HG03442 (cell line): ENCODE measurements around the gene KMO.

Experiments
- ATAC-seq: cut with Tn5 transposase; IDR thresholded peaks from one replicate; pipeline ENCODE4 v1.9.1; 2021; ENCODE audit warnings: mild to moderate bottlenecking, moderate library complexity; ENCODE audit not compliant: unreplicated experiment

The KMO gene

DNA sequence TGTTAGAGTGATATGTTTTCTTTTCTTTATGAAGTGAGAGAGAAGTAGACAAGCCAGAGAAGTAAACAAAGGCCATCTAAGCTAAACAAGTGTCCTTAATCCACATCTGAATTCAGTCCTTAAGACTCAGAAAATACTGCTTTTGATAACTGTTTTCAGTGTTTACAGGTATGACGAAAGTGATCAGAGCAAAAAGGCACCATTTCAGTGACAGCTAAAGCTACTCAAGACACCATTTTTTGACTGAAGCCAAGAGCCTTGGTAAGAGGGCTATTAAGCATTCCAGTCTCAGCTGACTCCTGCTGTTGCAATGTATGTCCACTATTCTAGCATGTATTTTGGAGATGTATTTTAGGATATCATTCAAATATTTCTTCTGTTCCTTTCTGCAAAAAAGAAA is 4.1 kb downstream of the KMO start:
- ATAC-seq = no peak

DNA sequence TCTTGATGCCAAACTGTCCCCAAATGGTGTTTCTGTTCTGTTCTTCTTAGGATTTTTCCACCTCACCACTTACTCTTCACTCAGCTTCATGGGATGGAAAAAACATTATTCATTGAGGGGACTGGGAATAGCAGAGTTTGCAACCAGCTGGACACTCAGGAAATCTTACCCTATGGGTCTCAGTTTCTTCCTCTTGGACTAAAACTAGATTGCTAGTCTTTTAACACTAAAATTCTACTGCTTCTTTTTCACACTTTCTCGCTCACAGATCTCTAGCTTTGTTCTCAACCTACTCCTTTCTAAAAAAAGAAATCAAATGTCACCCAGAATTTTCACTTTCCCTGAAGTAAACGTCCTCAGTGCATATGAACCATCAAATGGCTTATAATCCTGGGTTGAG is 4.8 kb downstream of the KMO start:
- no peak for ATAC-seq

DNA sequence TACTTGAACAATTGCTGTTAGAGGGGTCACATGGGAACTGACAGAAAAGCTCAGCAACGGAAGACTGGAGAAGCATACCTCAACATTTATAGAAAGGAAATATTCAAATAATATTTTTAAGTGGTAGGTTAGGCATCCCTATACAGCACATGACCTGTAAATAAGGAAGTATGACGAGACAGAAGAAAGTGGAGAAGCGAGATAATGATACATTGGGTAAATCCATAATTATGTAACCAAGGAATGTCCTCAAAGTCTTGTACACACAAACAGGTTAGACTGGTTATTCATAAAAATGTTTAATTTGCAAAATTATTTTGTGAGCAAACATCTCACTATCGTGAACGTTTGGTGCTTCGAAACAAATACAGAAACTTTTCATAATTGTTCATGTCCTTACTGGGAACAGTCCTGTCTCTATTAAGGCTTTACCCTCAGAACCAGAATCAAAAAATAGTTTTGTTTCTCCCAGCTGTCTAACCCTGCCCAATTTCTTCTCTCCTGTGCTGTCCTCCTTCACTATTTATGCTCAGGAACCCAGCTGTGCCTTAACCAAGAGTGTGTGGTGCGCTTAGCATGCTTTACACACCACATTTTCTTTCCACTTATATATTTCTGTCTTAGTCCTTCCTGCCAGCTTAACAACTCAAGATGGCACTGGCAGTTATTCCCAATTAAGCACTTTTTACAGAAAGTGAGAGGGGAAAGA is 10.2 kb downstream of the KMO start:
- no peak for ATAC-seq

DNA sequence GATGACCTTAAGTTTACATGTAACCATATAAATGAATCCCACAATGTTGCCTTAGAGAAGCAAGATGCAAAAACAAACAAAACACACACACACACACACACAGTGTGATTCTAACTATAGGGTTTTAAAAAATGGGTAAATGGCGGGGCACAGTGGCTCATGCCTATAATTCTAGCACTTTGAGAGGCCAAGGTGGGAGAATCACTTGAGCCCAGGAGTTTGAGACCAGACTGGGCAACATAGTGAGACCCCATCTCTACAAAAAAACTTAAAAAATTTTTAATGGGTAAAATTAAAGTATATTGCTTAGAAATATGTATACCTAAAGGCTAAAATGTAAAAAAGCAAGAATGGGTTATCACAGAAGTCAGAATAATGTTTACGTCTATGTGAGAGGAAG is 15.8 kb downstream of the KMO start:
- no peak for ATAC-seq

DNA sequence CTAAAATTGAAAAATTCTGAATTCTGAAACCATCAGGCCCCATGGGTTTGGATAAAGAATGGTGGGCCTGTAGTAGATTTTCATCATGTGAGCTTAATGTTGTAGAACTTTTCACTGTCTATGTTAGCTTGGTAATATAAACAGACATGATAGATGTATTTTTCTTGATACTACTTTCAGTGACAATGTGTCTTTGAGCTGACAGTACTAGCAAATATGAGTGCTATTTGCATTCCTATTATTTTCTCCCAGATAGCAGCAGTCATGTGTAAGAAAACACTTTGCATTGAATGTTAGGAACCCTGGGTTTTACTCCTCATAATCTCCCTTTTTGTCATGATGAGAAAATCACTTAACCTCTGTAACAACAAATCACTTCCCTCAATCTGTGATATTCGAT is 18.1 kb downstream of the KMO start:
- ATAC-seq = no peak

DNA sequence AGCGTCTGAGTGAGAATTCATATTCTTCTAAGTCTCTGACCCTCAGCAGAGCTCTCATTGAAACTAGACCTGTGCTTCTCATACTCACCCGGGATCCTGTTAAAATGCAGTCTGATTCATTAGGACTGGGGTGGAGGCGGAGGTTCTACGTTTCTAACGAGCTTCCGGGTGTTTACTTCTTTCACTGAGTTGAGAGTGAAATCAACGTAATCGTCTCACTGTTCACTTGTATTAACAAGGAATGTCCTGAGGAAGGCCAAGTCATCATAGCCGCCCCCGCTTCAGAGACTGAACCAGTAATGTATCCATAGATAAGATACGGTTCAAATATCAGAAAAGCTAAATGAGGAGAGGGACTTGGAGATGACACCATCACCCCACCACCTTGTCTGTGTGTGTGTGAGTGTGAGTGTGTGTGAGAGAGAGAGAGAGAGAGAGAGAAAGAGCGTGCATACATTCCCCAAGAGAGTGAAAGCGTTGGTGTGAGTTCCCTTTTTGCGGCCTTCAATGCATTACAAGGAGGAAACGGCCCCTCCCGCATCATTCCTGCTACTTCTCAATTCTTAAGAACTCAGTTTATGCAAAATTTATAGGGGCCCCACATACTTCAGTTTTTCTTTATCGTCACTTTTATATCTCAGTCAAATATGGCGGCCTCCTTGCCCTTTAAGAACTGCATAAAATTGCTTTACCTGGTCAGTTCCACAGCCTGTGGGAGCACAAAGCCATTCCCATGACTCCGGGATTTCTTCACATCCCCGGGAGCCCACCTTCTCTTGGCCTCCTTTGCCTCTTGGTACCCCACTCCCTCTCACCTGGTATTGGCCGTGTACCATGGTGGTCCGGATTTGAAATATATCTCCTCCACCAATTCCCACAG is 19.8 kb downstream of the KMO start:
- peak; percentile 80 for ATAC-seq

DNA sequence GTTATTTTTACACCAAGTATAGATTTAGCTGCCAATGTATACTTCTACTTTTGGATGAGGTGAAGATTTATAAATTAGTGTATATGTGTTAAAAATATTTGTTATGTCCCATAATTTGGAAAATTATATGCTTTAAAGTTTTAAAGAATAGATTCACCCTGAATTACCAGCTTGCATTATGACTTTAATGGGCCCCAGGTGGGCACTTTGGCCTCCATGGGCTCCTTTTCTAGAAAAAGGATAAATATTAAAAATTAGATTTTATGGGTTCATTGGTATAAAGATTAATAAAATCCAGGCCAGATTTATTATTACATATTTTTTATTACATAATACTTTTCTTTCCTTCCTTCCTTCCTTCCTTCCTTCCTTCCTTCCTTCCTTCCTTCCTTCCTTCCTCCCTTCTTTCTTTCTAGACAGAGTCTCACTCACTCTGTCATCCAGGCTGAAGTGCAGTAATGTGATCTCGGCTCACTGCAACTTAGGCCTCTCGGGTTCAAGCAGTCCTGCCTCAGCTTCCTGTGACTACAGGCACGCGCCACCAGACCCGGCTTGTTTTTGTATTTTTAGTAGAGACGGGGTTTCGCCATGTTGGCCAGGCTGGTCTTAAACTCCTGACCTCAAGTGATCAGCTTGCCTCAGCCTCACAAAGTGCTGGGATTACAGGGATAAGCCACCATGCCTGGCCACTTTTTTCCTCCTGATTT is 21.9 kb downstream of the KMO start:
- no peak for ATAC-seq

DNA sequence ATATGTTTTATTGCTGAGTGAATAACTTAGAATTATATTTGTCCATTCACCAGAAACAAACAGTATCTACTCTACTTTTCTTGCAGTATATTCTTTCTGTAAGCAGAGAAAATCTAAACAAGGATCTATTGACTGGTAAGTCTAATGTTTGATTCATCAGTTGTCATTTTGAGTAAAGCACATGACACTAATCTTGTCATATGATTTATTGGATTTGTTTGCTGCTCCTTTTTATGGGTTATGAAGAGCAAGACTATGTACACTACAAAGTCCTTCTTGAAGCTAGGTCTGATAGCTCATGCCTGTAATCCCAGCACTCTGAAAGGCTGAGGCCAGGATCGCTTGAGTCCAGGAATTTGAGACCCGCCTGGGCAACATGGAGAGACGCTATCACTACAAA is 23.3 kb downstream of the KMO start:
- no peak for ATAC-seq

DNA sequence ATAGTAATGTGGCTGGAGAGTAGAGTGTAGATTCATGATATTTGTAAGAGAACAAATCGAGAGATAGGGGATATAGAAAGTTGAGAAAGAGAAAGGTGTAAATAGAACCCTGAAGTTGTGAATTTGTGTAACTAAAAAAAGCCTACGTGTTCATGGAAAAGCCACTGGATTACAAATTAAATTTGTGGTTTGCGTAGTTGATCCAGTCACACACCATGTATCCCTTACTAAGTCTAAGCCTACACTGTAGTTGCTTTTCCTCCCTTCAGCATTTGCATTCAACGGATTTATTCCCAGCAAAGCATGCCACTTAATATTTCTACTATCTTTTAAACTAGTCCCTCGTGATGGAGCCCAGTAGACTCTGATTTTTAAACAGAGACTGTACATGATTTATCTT is 24.9 kb downstream of the KMO start:
- no peak for ATAC-seq

DNA sequence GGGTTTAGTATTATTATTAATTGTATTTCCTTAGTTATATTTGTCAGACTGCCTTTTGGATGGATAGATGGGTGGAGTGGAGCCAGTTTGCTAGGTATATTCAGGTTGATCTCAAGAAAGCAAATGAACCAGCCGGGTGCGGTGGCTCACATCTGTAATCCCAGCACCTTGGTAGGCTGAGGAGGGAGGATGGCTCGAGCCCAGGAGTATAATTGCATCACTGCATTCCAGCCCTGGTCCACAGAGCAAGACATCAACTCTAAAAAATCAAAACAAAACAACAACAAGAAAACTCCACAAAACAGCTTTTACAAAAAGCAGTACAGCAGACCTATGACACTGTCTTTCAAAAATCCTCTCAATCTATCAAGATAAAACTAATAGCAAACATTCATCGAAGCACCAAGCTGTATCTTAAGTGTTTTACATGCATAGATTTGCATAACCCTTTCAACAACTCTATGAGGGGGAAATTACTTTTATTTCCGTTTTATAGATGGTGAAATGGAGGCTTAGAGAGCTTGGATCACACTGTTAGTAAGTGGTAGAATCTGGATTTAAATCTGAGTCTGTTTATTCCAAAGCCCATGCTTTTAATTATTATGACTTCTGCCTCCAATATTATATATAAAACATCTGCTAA is 25.5 kb downstream of the KMO start:
- ATAC-seq = no peak

DNA sequence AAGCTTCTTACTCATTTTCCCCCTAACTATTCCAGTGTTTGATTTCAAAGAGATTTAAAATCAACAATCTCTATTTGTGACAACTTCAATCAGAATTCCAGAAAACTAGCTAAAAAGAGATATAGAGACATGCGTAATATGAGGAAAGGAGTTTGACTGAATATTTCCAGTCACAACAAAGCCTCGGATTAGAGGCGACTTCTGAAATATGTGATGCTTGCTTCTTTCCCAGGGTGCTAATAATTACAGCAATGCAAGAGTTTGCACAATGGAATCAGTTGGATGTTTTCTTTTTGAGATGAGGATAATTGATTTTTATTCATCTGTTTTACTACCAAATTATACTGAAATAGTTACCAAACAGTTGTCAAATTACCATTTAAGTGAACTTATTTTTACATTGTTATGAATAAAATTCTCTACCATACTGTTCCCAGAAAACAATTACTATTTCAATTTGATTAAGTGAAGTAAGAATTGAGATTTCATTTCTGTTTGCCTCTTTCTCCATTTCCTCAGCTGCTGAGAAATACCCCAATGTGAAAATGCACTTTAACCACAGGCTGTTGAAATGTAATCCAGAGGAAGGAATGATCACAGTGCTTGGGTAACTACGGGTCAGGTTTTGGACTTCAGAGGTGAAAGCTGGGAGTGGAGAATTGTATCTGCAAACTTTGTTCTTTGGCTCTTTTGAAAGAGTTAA is 28.1 kb downstream of the KMO start:
- no peak for ATAC-seq

DNA sequence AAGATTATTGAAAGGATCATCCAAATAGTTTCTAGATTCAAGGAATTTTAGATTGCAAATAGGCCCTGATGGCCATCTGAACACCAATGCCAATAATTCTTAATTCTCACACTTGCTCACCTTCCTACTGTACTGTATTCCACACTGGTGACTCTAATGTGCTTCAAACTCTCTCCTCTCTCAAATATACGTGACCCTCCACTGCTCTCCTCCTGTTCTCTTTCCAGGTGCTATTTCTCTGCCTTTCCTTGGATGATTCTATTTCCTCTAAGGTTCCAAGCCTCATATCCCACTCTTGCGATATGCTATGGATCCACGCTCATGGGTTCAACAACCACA is 28.6 kb downstream of the KMO start:
- ATAC-seq = no peak

DNA sequence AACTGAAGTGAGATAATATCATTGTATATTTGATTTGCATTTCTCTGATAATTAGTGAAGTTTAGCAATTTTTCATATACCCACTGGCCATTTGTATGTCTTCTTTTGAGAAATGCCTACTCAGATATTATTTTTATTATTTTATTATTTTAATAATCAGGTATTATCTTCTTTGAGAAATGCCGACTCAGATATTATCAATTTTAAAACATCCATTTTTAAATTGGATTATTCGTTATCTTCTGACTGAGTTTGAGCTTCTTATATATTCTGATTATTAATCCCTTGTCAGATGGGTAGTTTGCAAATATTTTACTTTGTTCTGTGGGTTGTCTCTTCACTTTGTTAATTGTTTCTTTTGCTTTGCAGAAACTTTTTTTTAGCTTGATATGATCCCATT is 37.7 kb downstream of the KMO start:
- no peak for ATAC-seq

DNA sequence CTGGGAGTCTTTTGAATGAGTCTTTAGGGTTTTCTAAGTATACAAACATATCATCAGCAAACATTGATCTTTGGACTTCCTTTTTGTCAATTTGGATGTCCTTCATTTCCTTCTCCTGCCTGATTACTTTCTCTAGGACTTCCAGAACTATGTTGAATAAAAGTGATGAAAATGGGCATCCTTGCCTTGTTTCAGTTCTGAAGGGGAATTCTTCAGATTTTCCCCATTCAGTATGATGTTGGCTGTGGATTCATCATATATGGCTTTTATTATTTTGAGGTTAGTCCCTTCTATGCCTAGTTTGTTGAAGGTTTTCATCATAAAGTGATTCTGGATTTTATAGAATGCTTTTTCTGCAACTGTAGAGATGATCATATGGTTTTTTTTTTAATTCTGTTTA is 42.0 kb downstream of the KMO start:
- ATAC-seq = no peak

DNA sequence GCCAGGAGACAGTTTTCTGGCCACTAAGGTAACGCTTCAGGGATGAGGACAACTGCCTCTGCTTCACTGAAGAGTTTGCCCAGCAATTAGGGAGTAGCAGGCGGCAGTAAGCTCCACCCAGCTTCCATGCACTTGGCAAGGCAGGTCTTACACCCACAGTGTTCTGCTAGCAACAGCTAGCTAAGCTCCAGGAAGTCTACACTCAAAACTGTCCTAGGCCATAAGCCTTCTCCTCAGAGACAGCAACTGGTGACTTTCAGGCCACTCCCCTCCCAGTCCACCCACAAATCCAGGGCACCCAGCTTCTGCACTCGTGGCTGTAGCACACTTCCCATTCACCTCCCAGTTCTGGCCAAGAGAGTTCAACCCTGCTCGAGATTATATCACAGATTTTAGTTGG is 47.3 kb downstream of the KMO start:
- peak; percentile 70 for ATAC-seq

DNA sequence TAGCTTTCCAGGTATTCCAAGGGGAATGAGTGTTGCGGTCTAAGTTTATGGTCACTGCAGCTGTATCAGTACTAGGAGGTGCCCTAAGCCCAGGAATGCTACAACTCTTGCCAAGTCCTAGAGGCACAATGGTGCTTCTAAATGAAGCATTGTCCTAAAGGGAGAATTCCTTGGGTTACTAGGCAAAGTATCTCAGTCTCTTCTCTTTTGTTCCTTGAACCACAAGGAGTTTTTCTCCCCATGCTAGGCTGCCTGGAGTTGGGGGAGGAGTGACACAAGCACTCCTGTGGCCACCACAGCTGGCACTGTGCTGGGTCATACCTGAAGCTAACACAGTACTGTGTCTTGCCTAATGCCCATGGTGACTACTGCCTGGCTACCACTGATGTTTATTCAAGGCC is 50.7 kb downstream of the KMO start:
- no peak for ATAC-seq

DNA sequence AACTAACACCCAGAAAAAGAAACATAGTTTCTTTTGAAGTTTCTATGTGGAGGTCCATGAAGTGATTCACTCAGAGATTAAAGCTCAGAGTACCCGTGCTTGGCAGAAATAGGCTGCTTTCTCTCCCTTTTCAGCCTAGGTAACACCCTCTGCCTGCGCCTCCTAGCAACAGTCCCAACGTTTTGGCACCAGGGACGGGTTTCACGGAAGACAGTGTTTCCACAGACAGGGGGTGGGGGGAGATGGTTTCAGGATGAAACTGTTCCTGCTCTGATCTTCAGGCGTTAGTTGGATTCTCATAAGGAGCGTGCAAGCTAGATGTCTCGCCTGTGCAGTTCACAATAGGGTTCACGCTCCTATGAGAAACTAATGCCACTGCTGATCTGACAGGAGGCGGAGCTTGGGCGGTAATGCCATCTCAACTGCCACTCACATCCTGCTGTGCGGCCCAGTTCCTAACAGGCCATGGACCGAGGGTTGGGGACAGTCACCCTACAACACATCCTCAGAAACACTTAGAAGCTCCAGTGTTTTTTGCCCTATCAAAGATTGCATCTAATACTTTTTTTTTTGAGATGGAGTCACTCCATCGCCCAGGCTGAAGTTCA is 54.8 kb downstream of the KMO start:
- ATAC-seq = no peak

DNA sequence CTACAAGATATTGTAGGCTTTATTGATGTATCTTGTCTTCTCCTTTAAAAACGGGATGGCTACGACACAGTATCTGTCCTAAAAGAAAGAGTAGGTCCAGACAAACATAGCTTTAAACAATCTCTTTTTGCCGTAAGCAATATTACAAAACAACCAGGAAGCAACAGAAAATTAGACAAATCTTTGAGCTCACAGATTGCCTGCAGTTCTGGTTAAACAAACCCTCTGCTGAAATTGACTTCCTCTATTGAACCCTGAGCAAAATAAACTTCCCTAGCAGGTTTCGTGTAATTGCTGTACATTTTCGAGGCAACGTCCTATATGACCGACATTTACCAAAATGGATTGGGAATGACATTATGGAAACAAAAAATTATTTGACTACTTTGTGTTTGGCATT is 57.3 kb downstream of the KMO start:
- no peak for ATAC-seq

DNA sequence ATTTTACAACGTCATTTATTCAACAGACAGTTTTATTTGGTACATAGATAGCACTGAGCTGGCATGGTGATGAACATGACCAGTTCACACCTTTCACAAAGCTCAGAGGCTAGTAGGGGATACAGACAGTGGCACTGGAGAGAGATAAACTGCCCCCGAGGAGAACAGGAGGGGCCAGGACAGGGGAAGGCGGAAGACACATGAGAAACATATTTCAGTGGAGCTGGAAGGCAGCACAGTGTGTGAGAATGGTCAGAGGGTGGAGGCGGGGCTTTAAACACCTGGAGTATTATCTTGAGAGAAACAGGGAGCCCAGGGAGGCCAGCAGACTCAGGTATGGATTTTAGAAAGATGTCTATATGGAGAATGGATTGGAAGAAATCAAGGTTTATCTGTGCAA is 58.5 kb downstream of the KMO start:
- no peak for ATAC-seq

DNA sequence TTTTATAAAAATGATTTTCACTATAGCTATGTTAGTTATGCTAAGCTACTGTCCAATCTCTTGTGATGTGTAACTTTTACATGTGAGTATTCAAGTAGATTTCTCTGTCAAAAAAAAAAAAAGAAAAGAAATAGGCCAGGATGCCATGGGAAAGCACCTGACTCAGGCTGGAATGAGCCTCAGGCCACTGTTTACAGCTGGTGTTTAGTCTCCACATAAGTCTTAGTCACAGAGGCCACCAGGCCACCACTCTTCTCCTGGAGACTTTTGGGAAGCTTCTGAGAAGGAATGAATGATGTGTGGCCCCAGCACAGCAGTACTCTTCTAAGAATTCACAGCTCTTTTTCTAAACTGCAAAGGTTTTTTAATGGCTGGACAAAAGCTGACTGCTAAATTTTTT is 59.1 kb downstream of the KMO start:
- no peak for ATAC-seq

DNA sequence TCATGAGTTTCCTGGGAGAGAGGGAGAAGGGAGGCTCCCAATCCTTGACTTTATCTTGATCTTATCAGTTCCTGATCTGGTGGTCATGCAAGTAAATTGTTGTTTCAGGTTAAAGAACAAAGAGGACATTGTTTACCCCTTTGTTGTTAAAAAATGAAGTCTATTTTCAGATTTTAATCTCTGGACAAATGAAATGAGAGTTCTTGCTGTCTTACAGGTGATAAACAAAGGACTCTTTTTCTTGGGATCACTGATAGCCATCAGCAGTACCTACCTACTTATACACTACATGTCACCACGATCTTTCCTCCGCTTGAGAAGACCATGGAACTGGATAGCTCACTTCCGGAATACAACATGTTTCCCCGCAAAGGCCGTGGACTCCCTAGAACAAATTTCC is 59.6 kb downstream of the KMO start:
- no peak for ATAC-seq
